GM06990 (cell line): ENCODE results near the gene CFDP1.

Source experiments
- DNase-seq: peaks from one replicate; pipeline ENCODE4 v3.0.0-alpha.2; 2011; ENCODE audit not compliant: insufficient read length; ENCODE audit errors: extremely low read depth
- H3K27me3 ChIP-seq: replicated peaks from 2 replicates; pipeline ENCODE4 v1.6.0; 2011; ENCODE audit warnings: low read length; ENCODE audit not compliant: control insufficient read depth, insufficient read depth
- H3K36me3 ChIP-seq: 2 replicates; pipeline ENCODE4 v1.5.1; 2011; ENCODE audit warnings: low read length; ENCODE audit not compliant: control insufficient read depth, insufficient read depth
- H3K4me3 ChIP-seq: replicated peaks from 2 replicates; pipeline ENCODE4 v1.5.1; 2011; ENCODE audit warnings: low read depth, mild to moderate bottlenecking, control low read depth, low read length
- CTCF ChIP-seq: IDR thresholded peaks from 2 replicates; pipeline ENCODE4 v1.5.1; 2011; ENCODE audit warnings: low read length, control low read depth, mild to moderate bottlenecking, inconsistent platforms; ENCODE audit not compliant: insufficient read depth, poor library complexity, severe bottlenecking

CFDP1 gene

GRCh38 chr16:75378616-75379015 lies 54.7 kb downstream of the CFDP1 start:
- Histone ChIP-seq H3K27me3 (no peaks in the 10 kb centered on the region), H3K4me3 (no peak overlapping the region), H3K36me3 (no peaks in the 10 kb centered on the region)
- no peak for DNase-seq
- TF ChIP-seq CTCF, result no peak

- no peak for DNase-seq
- Histone ChIP-seq H3K27me3 (no peaks in the 10 kb centered on the region), H3K36me3 (no peaks in the 10 kb centered on the region), H3K4me3 (no peak overlapping the region)
- no peak for TF ChIP-seq CTCF
Observed at GRCh38 chr16:75377729-75378386, 55.4 kb downstream of the CFDP1 start.

GRCh38 chr16:75376475-75377161 lies 56.7 kb downstream of the CFDP1 start:
- TF ChIP-seq CTCF, result no peak
- Histone ChIP-seq H3K4me3 (no peak overlapping the region), H3K27me3 (no peaks in the 10 kb centered on the region), H3K36me3 (no peaks in the 10 kb centered on the region)
- no peak for DNase-seq

GRCh38 chr16:75374388-75374787 lies 58.9 kb downstream of the CFDP1 start:
- H3K27me3 ChIP-seq, result no peaks in the 10 kb centered on the region

GRCh38 chr16:75372236-75372856 lies 61.0 kb downstream of the CFDP1 start:
- no peak overlapping the region for H3K4me3 ChIP-seq
- no peak for TF ChIP-seq CTCF
- H3K36me3 ChIP-seq, result no peaks in the 10 kb centered on the region
- DNase-seq, result no peak
- H3K27me3 ChIP-seq, result no peaks in the 10 kb centered on the region

More at GRCh38 chr16:75374388-75374787, 58.9 kb downstream of the CFDP1 start:
- H3K4me3 ChIP-seq, result no peak overlapping the region
- TF ChIP-seq CTCF, result no peak
- no peaks in the 10 kb centered on the region for H3K36me3 ChIP-seq
- DNase-seq, result no peak
